Fibroblast of pulmonary artery (primary cell): Measurements from ENCODE around the gene ASPM.

Experiments
- DNase-seq: peaks from one replicate; pipeline ENCODE4 v3.0.0-alpha.2; 2010; ENCODE audit warnings: low read depth
- H3K4me3 ChIP-seq: replicated peaks from 2 replicates; pipeline ENCODE4 v1.5.1; 2011; ENCODE audit warnings: low read depth, mild to moderate bottlenecking, control low read depth, low read length, moderate library complexity
- CTCF ChIP-seq: IDR thresholded peaks from 2 replicates; pipeline ENCODE4 v1.5.1; 2011; ENCODE audit warnings: mild to moderate bottlenecking, control low read depth, low read length, inconsistent platforms; ENCODE audit errors: missing control alignments

Gene ASPM

GRCh38 chr1:197159461-197159860 is 13.0 kb upstream of the ASPM start:
- DNase-seq = peak; percentile 80
- H3K4me3 ChIP-seq = no peak overlapping the region
- no peak for TF ChIP-seq CTCF

GRCh38 chr1:197156692-197157091 is 10.2 kb upstream of the ASPM start:
- no peak for DNase-seq
- TF ChIP-seq CTCF = peak; percentile 27
- no peak overlapping the region for H3K4me3 ChIP-seq

- H3K4me3 ChIP-seq = no peak overlapping the region
- no peak for TF ChIP-seq CTCF
- DNase-seq = no peak
Observed at GRCh38 chr1:197152662-197153061, 6.2 kb upstream of the ASPM start.

DNA sequence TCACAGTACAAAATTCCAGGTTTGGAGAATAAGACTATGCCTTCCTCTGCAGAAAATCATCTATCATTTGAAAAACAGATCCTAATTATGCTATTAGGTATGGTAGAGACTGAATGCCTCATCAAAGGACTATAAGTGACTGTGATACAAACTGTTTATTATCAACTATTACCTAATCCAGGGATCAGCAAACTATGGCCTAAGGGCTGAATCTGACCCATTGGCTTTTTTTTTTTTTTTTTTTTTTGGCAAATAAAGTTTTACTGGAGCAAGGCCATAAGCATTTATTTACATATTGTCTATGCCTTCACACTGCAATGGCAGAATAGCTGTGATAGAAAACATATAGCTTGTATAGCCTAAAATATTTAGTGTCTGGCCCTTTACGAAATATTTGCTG is 4.7 kb upstream of the ASPM start:
- DNase-seq = no peak
- H3K4me3 ChIP-seq = no peak overlapping the region
- no peak for TF ChIP-seq CTCF

DNA sequence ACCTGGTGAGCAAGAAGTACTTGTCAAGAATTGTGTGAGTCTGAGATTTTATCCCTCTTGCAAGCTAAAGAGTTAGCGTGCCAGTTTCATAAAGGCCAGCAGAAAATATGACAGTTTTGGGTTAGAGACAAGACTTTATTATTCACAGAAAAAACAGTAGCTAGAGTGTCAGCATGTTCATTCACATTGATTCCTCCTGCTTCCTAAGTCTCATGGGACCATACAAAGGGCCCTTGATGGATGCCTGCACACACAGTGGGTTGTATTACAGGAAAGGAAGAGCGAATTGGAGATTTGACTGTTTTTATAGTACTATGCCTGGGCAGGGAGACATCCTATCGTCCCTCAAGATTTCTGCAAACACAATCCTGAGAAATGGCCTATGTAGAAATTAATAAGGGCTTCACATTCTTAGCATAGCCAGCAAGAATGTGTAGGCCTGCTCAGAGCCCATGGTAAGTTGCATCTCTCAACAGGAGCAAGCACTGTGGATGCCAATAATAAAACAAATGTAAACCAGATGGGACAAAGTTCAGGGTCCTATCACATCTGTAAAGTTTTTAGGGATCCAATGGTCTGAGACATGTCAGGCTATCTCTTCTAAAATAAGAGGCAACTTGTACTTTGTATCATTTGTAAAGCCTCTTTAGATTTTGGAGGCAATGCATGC is 4.0 kb upstream of the ASPM start:
- DNase-seq = no peak
- no peak overlapping the region for H3K4me3 ChIP-seq
- TF ChIP-seq CTCF = no peak

DNA sequence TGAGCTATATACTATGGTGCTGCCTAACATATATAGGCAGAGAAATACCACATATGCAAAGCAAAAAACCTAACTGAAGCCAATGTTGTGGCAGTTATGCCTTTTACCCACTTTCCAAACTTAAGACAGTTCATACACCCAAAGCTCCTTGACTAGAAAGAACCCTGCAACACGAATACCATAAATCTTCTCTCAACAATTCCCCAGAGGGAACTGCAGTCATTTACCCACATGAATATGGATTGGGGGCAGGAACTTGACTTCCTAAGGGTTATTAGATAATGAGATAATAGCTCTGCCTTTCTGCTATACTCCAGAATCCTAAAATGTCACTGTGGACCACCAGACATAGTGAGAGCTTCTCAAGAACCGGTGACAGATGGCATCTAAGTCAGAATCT is 2.9 kb upstream of the ASPM start:
- no peak for TF ChIP-seq CTCF
- no peak overlapping the region for H3K4me3 ChIP-seq
- DNase-seq = no peak

- peak overlapping the region; percentile 87 for H3K4me3 ChIP-seq
- no peak for DNase-seq
- no peak for TF ChIP-seq CTCF
Observed at GRCh38 chr1:197145446-197146024, 934 bp downstream of the ASPM start.
